GM19043 (cell line): ENCODE measurements around the gene DTX4.

Experiments
- ATAC-seq: cut with Tn5 transposase; IDR thresholded peaks from one replicate; pipeline ENCODE4 v1.9.1; 2021; ENCODE audit warnings: low read depth; ENCODE audit not compliant: unreplicated experiment

The DTX4 gene

GRCh38 chr11:59172345-59173079, 580 bp downstream of the DTX4 start:
- ATAC-seq: peak; percentile 32

- ATAC-seq: peak; percentile 4
Measured at GRCh38 chr11:59173080-59173963, 1.4 kb downstream of the DTX4 start.

DNA sequence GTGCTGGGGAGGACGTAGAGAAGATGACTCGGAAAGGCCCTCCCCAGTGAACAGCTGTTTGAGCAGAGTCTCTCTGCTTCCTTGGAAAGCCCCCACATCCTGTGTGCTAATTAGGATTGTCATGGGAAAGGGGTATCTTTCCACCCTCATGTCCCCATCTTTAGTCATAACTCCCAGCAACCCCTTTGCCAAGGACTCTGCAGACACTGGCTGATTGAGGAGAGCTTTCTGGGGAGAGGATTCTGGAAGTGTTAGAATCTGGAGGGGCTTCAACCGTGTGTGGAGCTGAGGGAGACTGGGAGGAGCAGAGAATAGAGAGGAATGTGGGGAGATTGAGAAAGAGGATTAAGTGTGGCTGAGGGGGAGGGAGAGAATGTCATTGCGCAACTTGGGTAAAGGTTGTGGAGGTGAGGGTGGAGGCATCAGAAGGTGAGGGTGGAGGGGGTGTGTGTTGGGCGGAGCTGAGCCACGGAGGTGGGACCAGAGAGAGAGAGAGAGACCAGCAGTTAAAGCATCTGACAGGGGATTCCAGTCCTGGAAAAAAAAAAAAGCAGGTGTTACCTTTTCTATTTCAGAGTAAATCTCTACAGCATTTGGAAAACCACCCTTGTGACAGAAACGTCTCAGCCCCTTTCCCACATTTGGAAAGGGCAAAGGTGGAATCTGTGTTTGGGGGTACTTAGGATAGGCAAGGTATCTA, 2.2 kb downstream of the DTX4 start:
- ATAC-seq: no peak

DNA sequence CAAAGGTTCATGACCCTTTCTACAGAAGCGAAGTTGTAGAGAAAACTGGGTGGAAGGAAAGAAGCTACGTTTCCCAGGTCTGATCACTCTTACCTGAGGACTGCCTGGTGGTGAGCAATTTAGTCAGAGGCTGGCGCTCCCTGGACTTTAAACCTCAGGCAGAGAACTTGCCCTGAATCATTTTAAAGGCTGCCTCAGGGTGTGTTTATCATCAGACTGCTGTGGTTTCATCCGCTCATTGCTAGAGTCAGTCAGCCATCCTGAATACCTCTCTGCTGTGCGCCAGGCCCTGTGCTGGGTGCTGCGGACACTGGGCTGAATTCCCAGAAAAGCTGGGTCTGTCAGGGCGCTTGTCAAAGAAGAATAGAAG, 2.7 kb downstream of the DTX4 start:
- ATAC-seq: no peak

- no peak for ATAC-seq
Measured at GRCh38 chr11:59175091-59175501, 3.2 kb downstream of the DTX4 start.

DNA sequence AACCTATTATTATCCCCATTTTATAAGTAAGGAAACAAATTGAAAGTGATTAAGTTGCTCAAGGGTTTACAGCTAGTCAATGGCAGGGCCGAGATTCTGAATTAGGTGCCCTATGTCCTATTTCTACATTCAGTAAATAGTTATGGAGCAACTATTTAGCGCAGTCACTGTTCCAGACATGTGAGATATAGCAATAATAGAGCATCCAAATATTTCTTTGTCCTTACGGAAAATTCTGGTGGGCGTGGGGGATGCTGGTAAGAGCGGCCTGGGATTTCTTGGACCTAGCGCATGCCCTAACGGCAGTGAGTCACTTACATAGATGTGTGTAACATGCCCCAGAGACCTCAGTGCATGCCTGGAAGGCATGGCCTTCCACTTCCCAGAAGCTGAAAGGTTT, 4.4 kb downstream of the DTX4 start:
- ATAC-seq: no peak

DNA sequence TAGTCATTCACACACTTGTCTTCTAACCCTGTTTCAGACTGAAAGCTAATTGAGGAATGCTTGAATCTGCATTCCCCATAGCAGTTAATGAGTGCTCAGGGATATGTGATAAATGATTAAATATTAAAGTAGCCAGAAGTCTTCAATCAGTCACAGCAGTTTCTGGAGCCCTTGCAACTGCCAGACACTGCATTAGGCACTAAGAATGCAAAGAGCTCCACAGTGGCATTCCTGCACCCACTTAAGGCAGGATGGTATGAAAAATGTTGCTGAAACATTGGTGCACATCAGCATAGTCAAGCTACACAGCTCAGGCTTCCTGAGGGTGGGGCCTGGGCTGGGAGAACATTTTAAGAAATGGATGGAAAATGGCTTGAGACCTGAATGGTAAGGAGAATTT, 6.5 kb downstream of the DTX4 start:
- no peak for ATAC-seq

- no peak for ATAC-seq
Measured at GRCh38 chr11:59179121-59179520, 7.2 kb downstream of the DTX4 start.

DNA sequence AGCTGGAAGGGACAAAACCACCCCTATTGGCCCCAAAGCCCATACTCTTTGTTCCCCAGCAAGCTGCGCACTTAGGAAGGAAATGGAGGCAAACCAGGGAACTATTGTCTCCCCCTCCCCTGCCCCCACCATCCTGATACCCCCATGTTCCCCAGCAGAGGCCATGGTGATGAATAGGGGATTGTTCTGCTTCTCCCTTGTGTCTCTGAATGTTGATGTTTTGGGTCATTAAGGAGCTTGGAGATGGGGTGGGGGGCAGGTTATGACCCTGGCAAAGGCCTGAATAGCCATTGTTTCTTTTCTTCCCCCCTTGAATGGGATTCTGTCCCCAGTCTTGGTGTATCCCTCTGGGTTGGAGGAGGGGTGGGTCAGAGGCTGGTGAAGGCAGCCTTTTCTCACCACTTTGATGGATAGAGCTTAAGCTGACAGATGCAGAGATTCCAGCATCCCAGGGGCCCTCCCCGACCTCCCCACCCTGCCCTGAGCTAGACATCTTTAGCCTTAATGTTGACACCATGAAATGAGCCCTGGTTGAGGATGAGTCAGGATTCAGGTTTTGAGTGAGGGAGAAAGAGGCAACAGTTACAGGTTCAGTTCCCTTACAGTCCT, 8.3 kb downstream of the DTX4 start:
- ATAC-seq: no peak

- ATAC-seq: no peak
Measured at GRCh38 chr11:59180907-59181306, 9.0 kb downstream of the DTX4 start.

DNA sequence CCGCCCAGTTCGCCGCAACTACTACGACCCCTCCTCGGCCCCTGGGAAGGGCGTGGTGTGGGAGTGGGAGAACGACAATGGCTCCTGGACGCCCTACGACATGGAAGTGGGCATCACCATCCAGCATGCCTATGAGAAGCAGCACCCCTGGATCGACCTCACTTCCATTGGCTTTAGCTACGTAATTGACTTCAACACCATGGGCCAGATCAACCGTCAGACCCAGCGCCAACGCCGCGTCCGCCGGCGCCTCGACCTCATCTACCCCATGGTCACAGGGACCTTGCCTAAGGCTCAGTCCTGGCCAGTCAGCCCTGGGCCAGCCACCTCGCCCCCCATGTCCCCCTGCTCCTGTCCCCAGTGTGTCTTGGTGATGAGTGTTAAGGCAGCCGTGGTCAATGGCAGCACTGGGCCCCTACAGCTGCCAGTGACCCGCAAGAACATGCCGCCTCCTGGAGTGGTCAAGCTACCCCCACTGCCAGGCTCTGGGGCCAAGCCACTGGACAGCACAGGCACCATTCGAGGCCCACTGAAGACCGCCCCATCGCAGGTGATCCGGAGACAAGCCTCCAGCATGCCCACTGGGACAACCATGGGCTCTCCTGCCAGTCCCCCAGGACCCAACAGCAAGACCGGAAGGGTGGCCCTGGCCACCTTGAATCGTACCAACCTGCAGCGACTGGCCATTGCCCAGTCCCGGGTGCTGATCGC, 10.0 kb downstream of the DTX4 start:
- ATAC-seq: no peak

- no peak for ATAC-seq
Measured at GRCh38 chr11:59182457-59183151, 10.7 kb downstream of the DTX4 start.

- ATAC-seq: no peak
Measured at GRCh38 chr11:59183771-59184170, 11.8 kb downstream of the DTX4 start.

DNA sequence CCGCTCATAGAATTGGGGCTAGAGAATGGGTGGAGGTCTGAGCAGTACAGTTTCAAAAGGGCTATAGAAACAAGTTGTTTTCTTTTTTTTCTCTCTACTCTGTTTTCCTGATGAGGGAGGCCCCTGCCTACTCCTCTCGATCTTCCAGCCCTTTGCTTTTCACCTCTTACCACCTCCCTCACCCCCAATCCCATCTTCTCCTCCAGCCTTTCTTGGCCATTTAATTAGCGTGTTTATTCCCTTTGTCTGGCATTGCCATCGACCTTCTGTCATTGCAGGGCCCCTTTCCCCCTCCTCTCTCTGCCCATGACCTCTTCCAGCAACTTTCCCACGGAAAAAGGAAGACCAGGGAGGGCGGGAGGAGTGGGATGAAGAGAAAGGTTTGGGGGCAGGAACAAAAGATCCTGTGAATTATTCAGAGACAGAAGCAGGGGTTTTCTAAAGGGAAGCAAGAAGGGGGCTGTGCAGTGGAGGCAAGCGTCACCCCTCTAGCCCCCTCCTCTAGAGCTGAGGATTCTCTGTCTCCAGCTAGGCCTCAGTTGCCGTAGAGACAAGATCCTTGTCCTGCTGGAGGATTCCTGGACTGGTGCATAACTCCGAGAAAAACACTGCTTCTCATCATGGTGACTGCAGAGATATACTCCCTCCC, 12.9 kb downstream of the DTX4 start:
- no peak for ATAC-seq

DNA sequence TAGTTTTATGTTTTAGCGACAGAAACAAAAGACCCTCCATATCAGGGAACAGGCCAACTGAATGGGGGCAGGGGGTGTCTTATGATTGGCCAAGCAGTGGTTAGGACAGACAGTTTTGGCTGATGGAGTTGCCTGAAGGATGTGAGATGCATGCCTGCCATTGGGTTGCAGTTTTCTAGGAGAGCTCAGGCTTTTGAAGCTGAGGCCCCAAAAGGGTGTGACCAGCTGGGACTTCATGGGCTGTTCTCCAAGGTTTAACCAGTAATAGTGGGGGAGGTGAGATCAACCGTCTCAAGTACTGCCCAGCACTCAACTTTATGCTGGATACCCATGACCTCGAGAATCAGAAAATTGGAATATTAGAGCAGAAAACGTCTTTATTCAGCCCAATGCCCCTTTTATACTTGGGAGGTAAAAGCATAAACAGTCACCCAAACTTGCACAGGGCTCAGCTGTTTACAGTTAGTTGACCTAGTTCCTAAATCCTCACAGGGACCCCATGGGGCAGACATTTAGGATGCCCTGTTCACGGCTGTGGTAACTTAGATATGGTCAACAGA, 13.5 kb downstream of the DTX4 start:
- ATAC-seq: no peak

- ATAC-seq: peak; percentile 71
Measured at GRCh38 chr11:59186130-59186594, 14.2 kb downstream of the DTX4 start.

DNA sequence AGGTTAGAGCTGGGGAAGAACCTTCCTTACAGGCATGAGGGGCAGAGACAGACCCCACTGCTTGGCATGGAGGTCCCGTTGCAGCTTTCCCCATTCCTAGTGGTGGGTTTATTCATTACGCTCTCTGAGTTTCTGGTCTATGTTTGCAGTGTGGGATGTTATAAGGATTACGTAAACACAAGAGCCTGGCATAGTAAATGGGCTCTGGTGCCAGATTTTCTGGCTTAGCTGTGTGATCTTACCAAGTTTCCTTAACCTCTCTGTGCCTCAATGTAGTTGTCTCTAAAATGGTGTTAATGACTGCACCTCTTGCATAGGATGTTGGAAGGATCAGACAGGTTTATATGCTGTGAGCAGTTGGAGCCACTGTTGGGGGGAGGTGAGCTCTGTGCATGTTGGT, 15.1 kb downstream of the DTX4 start:
- ATAC-seq: no peak

GRCh38 chr11:59187587-59187986, 15.7 kb downstream of the DTX4 start:
- no peak for ATAC-seq

- no peak for ATAC-seq
Measured at GRCh38 chr11:59188954-59189353, 17.0 kb downstream of the DTX4 start.
